ENCODE measurements around the gene IMP4.

Gene IMP4

GRCh38 chr2:130358420-130359350, 16.0 kb downstream of the IMP4 start:
- DNase-seq = no peak

DNA sequence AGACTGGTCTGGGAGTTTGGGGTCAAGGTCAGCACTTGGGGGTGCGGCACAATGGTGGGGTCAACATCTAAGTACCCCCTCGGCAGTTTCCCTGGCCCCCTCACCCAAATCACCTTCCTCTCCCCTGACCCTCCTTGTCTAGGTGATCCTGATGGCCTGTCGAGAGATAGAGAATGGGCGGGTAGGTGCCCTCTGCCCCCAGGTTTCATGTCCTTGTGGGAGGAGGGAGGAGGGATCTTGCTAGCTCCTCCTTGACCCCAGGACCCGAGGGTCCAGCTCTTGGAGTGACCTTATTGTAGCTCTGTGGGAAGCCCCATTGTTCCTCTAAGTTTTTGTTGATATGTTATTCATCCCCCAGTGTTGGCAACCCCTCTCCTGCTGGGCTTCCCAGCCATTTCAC, 16.8 kb downstream of the IMP4 start:
- no peak for DNase-seq

- DNase-seq = no peak
Observed at GRCh38 chr2:130363479-130363878, 20.8 kb downstream of the IMP4 start.

DNA sequence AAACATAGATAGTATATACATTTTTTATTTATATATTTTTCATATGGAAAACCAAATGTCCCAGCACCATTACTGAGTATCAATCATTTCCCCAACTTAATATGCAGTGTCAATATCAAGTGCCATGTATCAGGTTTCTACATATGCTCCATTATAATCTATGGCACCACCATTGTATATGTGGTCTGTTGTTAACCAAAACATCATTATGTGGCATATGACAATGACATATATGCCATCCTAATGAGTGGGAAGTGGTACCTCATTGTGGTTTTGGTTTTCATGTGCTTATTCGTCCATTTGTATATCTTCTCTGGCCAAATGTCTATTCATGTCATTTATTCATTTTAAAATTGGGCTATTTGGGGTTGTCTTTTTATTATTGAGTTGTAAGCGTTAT, 22.4 kb downstream of the IMP4 start:
- no peak for DNase-seq

DNA sequence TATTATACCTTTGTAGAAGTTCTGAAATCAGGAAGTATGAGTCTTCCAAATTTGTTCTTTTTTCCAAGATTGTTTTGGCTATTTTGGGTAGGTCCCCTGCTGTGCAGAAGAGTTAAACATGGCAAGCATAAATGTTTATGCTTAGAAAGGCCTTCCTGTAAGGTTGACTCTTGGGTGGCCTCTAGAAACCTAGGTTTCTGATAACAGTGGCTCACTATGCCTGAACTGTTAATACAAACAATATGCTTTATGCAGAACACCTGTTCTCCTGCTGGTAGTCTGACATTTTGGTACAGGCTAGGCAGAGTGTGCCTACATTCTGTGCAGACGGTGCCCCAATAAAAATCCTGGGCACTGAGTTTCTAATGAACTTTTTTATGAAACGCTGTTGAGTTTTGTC, 23.3 kb downstream of the IMP4 start:
- DNase-seq = no peak

- DNase-seq = no peak
Observed at GRCh38 chr2:130366720-130367119, 24.0 kb downstream of the IMP4 start.

- no peak for DNase-seq
Observed at GRCh38 chr2:130368786-130369185, 26.1 kb downstream of the IMP4 start.

GRCh38 chr2:130369311-130369964, 26.7 kb downstream of the IMP4 start:
- DNase-seq = no peak

DNA sequence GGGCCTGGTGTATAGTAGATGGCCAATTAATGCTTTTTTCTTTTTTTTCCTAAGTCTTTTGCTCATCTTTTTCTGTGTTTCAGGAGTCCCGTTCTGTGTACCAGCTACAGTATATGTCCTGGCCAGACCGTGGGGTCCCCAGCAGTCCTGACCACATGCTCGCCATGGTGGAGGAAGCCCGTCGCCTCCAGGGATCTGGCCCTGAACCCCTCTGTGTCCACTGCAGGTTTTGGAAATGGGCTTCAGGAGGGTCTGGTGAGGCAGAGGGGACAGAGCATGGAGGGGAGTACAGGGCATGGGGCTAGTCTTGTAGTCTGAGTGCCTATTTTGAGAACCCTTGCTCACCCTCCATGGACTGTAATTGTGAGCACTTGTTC, 27.3 kb downstream of the IMP4 start:
- no peak for DNase-seq

DNA sequence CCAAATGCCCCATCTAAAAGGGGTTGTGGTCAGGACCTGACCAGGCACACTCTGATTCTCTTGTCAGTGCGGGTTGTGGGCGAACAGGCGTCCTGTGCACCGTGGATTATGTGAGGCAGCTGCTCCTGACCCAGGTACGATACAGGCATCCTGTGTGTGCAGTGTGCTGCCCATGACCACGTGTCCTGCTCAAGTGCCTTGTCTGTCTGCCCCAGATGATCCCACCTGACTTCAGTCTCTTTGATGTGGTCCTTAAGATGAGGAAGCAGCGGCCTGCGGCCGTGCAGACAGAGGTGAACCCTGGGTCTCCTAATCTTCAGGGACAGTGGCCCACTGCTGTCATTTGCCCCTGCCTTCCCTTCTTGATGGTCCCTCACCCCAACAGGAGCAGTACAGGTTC, 27.8 kb downstream of the IMP4 start:
- DNase-seq = no peak

DNA sequence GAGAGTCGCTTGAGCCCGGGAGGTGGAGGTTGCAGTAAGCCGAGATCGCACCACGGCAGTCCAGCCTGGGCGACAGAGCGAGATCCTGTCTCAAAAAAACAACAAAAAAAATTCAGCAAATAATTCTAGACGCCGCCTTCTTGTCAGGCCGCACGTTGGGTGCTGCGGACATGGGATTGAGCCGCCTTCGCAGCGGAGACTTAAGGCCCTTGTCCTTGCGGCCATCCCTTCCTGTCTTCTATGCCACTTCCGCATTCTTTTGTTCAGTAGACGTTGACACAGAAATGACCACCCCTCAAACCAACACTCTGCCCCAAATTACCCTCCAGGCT, 29.0 kb downstream of the IMP4 start:
- peak; percentile 15 for DNase-seq

DNA sequence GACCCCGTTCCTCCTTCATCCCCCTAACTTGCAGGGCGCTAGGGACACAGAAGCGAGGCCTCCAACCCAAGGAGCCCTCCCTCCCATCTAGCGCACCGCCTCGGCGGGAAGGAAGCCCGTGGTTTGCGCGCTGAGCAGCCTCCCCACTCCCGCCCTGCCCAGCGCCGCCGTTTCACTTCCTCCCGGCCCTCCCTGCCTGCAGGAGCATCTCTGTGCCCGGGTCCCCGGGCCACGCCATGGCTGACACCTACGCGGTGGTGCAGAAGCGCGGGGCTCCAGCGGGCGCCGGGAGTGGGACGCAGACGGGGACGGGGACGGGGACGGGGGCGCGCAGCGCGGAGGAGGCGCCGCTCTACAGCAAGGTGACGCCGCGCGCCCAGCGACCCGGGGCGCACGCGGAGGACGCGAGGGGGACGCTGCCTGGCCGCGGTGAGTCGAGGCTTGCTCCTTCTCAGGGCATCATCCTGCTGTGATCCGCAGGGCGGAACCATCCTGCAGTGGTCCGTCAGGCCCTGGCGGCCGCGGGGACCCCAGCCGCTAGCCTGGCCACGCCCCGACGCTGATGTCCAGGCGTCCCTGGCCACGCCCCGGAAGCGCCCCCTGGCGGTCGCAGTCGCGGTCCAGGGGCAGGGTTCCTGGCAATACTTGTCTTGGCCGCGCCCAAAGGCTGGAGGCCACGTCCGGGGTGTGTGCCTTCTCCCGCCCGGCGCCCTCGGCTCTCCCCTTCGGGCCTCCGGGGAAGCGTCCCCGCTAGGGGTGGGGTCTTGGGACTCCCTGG, 29.5 kb downstream of the IMP4 start:
- DNase-seq = peak; percentile 36

DNA sequence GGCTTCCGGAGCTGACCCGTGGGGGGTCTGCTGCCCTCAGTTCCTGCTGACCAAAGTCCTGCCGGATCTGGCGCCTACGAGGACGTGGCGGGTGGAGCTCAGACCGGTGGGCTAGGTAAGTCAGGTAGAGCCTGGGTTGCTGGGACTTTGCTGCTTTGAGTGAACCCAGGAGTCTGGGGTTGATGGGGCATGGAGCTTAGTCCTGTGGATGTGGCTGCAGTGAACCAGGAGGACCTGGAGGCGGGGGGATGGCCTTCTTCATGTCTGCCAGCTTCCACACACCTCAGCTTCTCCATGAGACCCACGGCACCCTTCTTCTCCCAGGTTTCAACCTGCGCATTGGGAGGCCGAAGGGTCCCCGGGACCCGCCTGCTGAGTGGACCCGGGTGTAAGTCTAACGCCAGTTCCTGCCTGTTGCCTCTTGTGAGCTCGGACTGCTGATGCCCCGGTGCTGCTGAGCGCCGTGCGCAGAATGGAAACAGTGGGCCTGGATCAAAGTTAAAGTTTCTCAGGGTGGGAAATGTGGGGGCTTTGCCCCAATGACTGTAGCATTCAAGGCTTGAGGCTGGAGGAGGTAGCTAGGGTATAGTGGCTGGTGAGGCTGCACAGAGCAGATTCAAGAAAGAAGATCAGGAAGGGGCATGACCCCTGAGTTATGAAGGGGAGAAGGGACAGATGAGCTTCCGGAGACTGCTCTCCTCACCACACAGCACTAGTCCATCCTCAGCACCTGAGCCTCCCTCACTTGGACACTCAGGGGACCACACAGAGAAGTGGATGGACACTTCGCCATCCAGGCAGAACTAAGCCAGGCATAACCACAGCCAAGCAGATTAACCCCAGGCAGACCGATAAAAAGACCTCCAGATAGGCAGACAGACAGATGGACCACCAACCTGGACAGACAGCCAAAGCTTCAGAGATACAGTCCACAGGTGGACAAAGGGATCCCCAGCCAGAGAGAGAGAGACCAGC, 30.4 kb downstream of the IMP4 start:
- no peak for DNase-seq

GRCh38 chr2:130373808-130374365, 31.2 kb downstream of the IMP4 start:
- DNase-seq = no peak

GRCh38 chr2:130374587-130375290, 32.0 kb downstream of the IMP4 start:
- DNase-seq = no peak

DNA sequence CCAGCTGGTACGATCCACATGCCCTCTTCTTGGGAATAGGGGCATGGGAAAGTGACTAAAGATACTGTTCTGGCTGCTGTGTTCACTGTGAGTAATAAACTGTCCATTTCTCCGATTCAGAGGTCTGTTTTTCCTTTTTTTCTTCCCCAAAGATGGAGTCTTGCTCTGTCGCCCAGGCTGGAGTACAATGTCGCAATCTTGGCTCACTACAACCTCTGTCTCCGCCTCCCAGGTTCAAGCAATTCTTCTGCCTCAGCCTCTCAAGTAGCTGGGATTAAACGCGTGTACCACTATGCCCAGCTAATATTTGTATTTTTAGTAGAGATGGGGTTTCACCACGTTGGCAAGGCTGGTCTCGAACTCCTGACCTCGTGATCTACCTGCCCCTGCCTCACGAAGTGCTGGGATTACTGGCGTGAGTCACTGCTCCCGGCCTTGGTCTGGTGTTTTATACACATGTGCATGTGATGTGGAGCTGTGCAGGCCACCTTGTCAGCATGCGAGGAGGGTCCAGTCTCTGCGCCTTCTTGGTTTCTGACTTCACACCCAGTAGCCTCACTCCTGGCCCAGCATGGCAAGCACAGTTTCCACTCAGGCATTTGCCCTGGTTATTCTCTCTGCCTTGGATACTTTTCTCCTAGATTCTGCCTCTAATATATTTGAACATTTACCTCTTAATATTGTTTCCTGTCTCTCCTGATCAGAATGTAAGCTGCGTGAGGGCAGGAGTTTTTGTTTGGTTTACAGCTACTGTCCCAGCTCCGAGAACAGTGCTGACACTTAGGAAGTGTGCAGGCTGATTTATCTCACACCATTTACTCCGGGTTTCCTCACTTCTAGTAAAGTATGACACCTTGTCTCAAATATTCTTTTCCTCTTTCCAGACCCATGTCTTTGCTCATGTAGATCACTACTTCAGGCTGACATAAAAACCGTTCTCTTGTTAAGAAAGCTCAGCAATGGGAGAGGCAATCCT, 32.9 kb downstream of the IMP4 start:
- no peak for DNase-seq

GRCh38 chr2:130376433-130377293, 34.0 kb downstream of the IMP4 start:
- no peak for DNase-seq

DNA sequence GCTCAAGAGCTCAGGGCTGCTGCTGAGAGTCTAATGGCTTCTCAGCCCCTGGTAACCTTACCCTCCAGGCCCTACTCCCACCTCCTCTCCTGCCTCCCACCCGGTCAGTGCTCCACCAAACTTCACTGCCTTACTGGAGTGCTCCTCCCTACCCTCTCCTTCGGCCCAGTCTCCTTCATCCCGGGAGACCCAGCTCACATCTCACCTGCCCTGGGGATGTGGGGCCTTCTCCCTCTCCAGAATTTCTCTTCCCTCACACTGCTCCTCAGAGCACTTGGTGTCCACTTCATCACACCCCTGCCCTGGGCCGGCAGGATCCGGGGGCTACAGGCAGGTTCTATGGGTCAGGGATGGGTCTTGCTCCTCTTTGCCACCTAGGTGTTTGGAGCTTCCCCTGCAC, 34.8 kb downstream of the IMP4 start:
- no peak for DNase-seq

DNA sequence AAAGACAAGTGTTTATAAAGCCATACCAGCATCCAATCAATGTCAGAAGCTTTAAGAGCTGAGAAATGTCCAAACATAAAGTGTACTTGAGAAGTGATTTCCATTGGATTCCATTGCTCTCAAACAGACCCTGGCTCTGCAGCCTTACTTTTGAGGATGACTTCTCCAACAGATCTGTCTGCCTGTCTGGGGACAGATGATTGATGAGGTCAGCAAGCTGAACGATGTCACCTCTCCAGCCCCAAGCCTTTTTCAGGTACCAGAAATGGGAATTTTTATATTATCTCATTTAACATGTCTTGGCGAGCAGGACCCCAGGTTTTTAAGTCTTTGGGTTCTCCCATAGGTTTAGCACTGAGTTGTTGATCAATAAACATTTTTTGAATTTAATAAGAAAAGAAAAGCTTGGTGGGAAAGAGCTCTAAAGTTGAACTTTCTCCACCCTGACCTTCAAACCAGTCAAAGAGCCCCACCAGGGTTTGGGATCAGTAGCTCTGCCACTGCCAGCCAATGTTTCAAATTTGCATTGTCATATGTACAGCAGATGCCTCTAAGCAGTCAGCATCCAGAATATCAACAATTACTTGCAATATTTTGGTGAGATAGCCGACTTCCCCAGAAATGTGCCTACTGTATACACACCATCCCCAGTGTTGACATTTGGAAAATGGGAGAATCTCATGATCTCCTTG, 35.7 kb downstream of the IMP4 start:
- no peak for DNase-seq
